GM19395 (cell line): ENCODE results near the gene PRL.

Experiments
- ATAC-seq: cut with Tn5 transposase; IDR thresholded peaks from one replicate; pipeline ENCODE4 v1.9.1; 2021; ENCODE audit warnings: mild to moderate bottlenecking, moderate library complexity; ENCODE audit not compliant: unreplicated experiment

The PRL gene

GRCh38 chr6:22295145-22295544 lies 1.7 kb downstream of the PRL start:
- no peak for ATAC-seq

GRCh38 chr6:22294301-22294700 lies 2.5 kb downstream of the PRL start:
- no peak for ATAC-seq

- ATAC-seq = no peak
Observed at GRCh38 chr6:22290045-22290444, 6.8 kb downstream of the PRL start.

- ATAC-seq = no peak
Observed at GRCh38 chr6:22288721-22289120, 8.1 kb downstream of the PRL start.

GRCh38 chr6:22284666-22285065 lies 12.2 kb downstream of the PRL start:
- ATAC-seq = no peak

- ATAC-seq = no peak
Observed at GRCh38 chr6:22281341-22282085, 15.3 kb downstream of the PRL start.

GRCh38 chr6:22279427-22279826 lies 17.4 kb downstream of the PRL start:
- no peak for ATAC-seq

- ATAC-seq = peak; percentile 93
Observed at GRCh38 chr6:22271081-22271480, 25.8 kb downstream of the PRL start.

GRCh38 chr6:22263748-22264147 lies 33.1 kb downstream of the PRL start:
- ATAC-seq = no peak

GRCh38 chr6:22254886-22255285 lies 42.0 kb downstream of the PRL start:
- ATAC-seq = no peak

- no peak for ATAC-seq
Observed at GRCh38 chr6:22253955-22254655, 42.7 kb downstream of the PRL start.

- ATAC-seq = no peak
Observed at GRCh38 chr6:22251348-22251747, 45.5 kb downstream of the PRL start.

GRCh38 chr6:22250486-22250885 lies 46.4 kb downstream of the PRL start:
- ATAC-seq = no peak

GRCh38 chr6:22249711-22250350 lies 47.0 kb downstream of the PRL start:
- no peak for ATAC-seq

- ATAC-seq = no peak
Observed at GRCh38 chr6:22248513-22249308, 48.1 kb downstream of the PRL start.

- no peak for ATAC-seq
Observed at GRCh38 chr6:22247916-22248482, 48.8 kb downstream of the PRL start.

GRCh38 chr6:22240025-22240424 lies 56.8 kb downstream of the PRL start:
- ATAC-seq = no peak

GRCh38 chr6:22239261-22239921 lies 57.4 kb downstream of the PRL start:
- ATAC-seq = no peak

GRCh38 chr6:22238861-22239260 lies 58.0 kb downstream of the PRL start:
- ATAC-seq = no peak

- ATAC-seq = no peak
Observed at GRCh38 chr6:22237526-22237925, 59.3 kb downstream of the PRL start.
